Mesenchymal stem cell (in vitro differentiated cells and primary cell): ENCODE results near the gene TMEM151A.
"Not testable (repeated sequence)": the region's sequence is repeated elsewhere in the genome, so short reads cannot be mapped to it uniquely, and the experiment has no call there.

Experiments used
- DNase-seq: peaks from one replicate; pipeline ENCODE4 v3.0.0-alpha.2; 2013
- H2AFZ ChIP-seq: one replicate; pipeline ENCODE4 v1.6.1; 2013; ENCODE audit warnings: low read depth, mild to moderate bottlenecking, control low read depth, inconsistent platforms, low read length, moderate library complexity
- H2AK5ac ChIP-seq: 2 replicates; pipeline ENCODE4 v1.6.1; 2013; ENCODE audit warnings: low read length, moderate library complexity, mild to moderate bottlenecking, inconsistent platforms; ENCODE audit not compliant: severe bottlenecking
- H2BK120ac ChIP-seq: one replicate; pipeline ENCODE4 v1.6.1; 2013; ENCODE audit warnings: low read depth, mild to moderate bottlenecking, inconsistent platforms, low read length, moderate library complexity
- H2BK12ac ChIP-seq, 2 experiments: one replicate each; pipeline ENCODE4 v1.6.1; 2013; ENCODE audit warnings: inconsistent platforms in 2 of 2, low read length in 2 of 2, mild to moderate bottlenecking in 2 of 2, moderate library complexity in 2 of 2, control low read depth in 1 of 2
- H2BK15ac ChIP-seq: one replicate; pipeline ENCODE4 v1.6.1; 2013; ENCODE audit warnings: mild to moderate bottlenecking, low read depth, inconsistent platforms; ENCODE audit not compliant: poor library complexity, severe bottlenecking
- H2BK5ac ChIP-seq: 2 replicates; pipeline ENCODE4 v1.6.1; 2013; ENCODE audit warnings: low read depth, mild to moderate bottlenecking, low read length, control low read depth, inconsistent platforms; ENCODE audit not compliant: poor library complexity, severe bottlenecking
- H3K14ac ChIP-seq, 2 experiments: one replicate each; pipeline ENCODE4 v1.6.1; 2013; ENCODE audit warnings: inconsistent platforms in 2 of 2, low read length in 2 of 2, control low read depth in 1 of 2, mild to moderate bottlenecking in 1 of 2, moderate library complexity in 1 of 2
- H3K18ac ChIP-seq, 2 experiments: one replicate each; pipeline ENCODE4 v1.6.1; 2013; ENCODE audit warnings: inconsistent platforms in 2 of 2, low read length in 2 of 2, control low read depth in 1 of 2, low read depth in 1 of 2, mild to moderate bottlenecking in 1 of 2
- H3K23ac ChIP-seq, 2 experiments: one replicate each; pipeline ENCODE4 v1.6.1; 2013; ENCODE audit warnings: inconsistent platforms in 2 of 2, low read length in 2 of 2, mild to moderate bottlenecking in 2 of 2, moderate library complexity in 2 of 2, control low read depth in 1 of 2
- H3K27ac ChIP-seq: 2 replicates; pipeline ENCODE4 v1.5.1; 2013; ENCODE audit warnings: mild to moderate bottlenecking, moderate library complexity, low read length, control low read depth, inconsistent platforms; ENCODE audit not compliant: poor library complexity, severe bottlenecking
- H3K27me3 ChIP-seq, 2 experiments: 2 replicates each; pipeline versions ENCODE4 v1.6.1 to v1.7.0; 2013; ENCODE audit warnings: low read length in 2 of 2, mild to moderate bottlenecking in 2 of 2, moderate library complexity in 2 of 2, control low read depth in 1 of 2, inconsistent platforms in 1 of 2; ENCODE audit not compliant: control insufficient read depth in 1 of 2, insufficient read depth in 1 of 2
- H3K36me3 ChIP-seq, 2 experiments: 2 replicates each; pipeline versions ENCODE4 v1.6.1 to v1.7.0; 2013; ENCODE audit warnings: low read length in 2 of 2, control low read depth in 1 of 2, inconsistent platforms in 1 of 2, low read depth in 1 of 2, mild to moderate bottlenecking in 1 of 2; ENCODE audit not compliant: insufficient read depth in 2 of 2, control insufficient read depth in 1 of 2
- H3K4ac ChIP-seq, 2 experiments: one replicate each; pipeline ENCODE4 v1.6.1; 2013; ENCODE audit warnings: inconsistent platforms in 2 of 2, low read length in 2 of 2, mild to moderate bottlenecking in 2 of 2, moderate library complexity in 2 of 2, control low read depth in 1 of 2, low read depth in 1 of 2
- H3K4me1 ChIP-seq: 2 replicates; pipeline ENCODE4 v1.6.1; 2013; ENCODE audit warnings: low read depth, low read length, control low read depth; ENCODE audit not compliant: control insufficient read depth, insufficient read depth
- H3K4me2 ChIP-seq: 2 replicates; pipeline ENCODE4 v1.6.1; 2013; ENCODE audit warnings: low read length, mild to moderate bottlenecking, inconsistent platforms; ENCODE audit not compliant: poor library complexity, severe bottlenecking
- H3K4me3 ChIP-seq, 2 experiments: 2 replicates each; pipeline versions ENCODE4 v1.5.1 to v1.7.0; 2013; ENCODE audit warnings: low read length in 2 of 2, mild to moderate bottlenecking in 2 of 2, control low read depth in 1 of 2, low read depth in 1 of 2; ENCODE audit not compliant: insufficient read depth in 1 of 2
- H3K79me1 ChIP-seq: replicated peaks from 2 replicates; pipeline ENCODE4 v1.6.1; 2013; ENCODE audit warnings: mild to moderate bottlenecking, control low read depth, low read length, inconsistent platforms; ENCODE audit not compliant: poor library complexity, severe bottlenecking
- H3K9ac ChIP-seq: 2 replicates; pipeline ENCODE4 v1.7.0; 2013; ENCODE audit warnings: mild to moderate bottlenecking, low read length, moderate library complexity
- H3K9me3 ChIP-seq: 2 replicates; pipeline ENCODE4 v1.7.0; 2013; ENCODE audit warnings: mild to moderate bottlenecking, low read length; ENCODE audit not compliant: control insufficient read depth
- H4K8ac ChIP-seq: one replicate; pipeline ENCODE4 v1.6.1; 2013; ENCODE audit warnings: inconsistent platforms, mild to moderate bottlenecking, low read length, moderate library complexity
- H4K91ac ChIP-seq: one replicate; pipeline ENCODE4 v1.6.1; 2013; ENCODE audit warnings: mild to moderate bottlenecking, low read length, inconsistent platforms
- WGBS: methylation state at CpG from one replicate; pipeline ENCODE4 v1.1.7; 2013; ENCODE audit warnings: mixed read lengths; 5-methylcytosine and 5-hydroxymethylcytosine counted together

Gene TMEM151A

GRCh38 chr11:66317723-66318599 is 26.3 kb downstream of the TMEM151A start:
- Histone ChIP-seq H3K18ac (peak overlapping the region; percentile 96 to 99), H3K36me3 (peaks cover 8 to 17% of the 10 kb centered on the region in 2 experiments), H3K9me3 (no peaks in the 10 kb centered on the region), H2BK5ac (no peak overlapping the region), H3K4ac (peak overlapping the region; percentile 95 to 96), H2BK15ac (peak overlapping the region; percentile 77), H3K79me1 (peaks cover 5% of the 10 kb centered on the region), H3K27me3 (no peaks in the 10 kb centered on the region), H3K4me3 (peak overlapping the region in 1 of 2 experiments; percentile 62), H4K8ac (peak overlapping the region; percentile 95), H2BK12ac (peak overlapping the region; percentile 98 to 99), H3K27ac (peak overlapping the region; percentile 67), H2BK120ac (peak overlapping the region; percentile 99), H2AK5ac (peak overlapping the region; percentile 45), H4K91ac (peak overlapping the region; percentile 100), H3K4me2 (no peak overlapping the region), H3K9ac (peak overlapping the region; percentile 81), H2AFZ (peak overlapping the region; percentile 54), H3K23ac (peak overlapping the region; percentile 44 to 94), H3K4me1 (peaks cover 49% of the 10 kb centered on the region), H3K14ac (peak overlapping the region in 1 of 2 experiments; percentile 96)
- DNase-seq: peak; percentile 95
- WGBS: 14% methylated on average over 14 of the region's 16 CpGs

GRCh38 chr11:66318600-66318970 is 26.9 kb downstream of the TMEM151A start:
- peak overlapping the region; percentile 54 for H2AFZ ChIP-seq
- whole genome bisulfite sequencing: 85% methylated on average over 3 of the region's 3 CpGs

GRCh38 chr11:66320289-66320688 is 28.6 kb downstream of the TMEM151A start:
- H3K4me3 ChIP-seq, DNase-seq, H3K14ac ChIP-seq, H3K27ac ChIP-seq, H3K9ac ChIP-seq, H2AK5ac ChIP-seq, H3K18ac ChIP-seq, H3K79me1 ChIP-seq, H2BK5ac ChIP-seq, H2BK120ac ChIP-seq, H2BK12ac ChIP-seq, H4K8ac ChIP-seq, H3K9me3 ChIP-seq, H3K4me2 ChIP-seq, H3K4ac ChIP-seq, H3K23ac ChIP-seq, H2AFZ ChIP-seq, H4K91ac ChIP-seq, H3K27me3 ChIP-seq, H2BK15ac ChIP-seq: not testable (repeated sequence)
- Histone ChIP-seq H3K4me1 (peaks cover 42% of the 10 kb centered on the region), H3K36me3 (peaks cover 6 to 10% of the 10 kb centered on the region in 2 experiments)
- 100% methylated on average over 1 of the region's 2 CpGs for WGBS

More at GRCh38 chr11:66318600-66318970, 26.9 kb downstream of the TMEM151A start:
- peak overlapping the region; percentile 91 to 95 for H3K4ac ChIP-seq
- DNase-seq: no peak
- H4K91ac ChIP-seq: peak overlapping the region; percentile 94
- peaks cover 5% of the 10 kb centered on the region for H3K79me1 ChIP-seq
- H3K9ac ChIP-seq: peak overlapping the region; percentile 81
- H3K4me2 ChIP-seq: no peak overlapping the region
- H3K4me1 ChIP-seq: peaks cover 42% of the 10 kb centered on the region
- no peaks in the 10 kb centered on the region for H3K9me3 ChIP-seq
- H3K23ac ChIP-seq: peak overlapping the region in 1 of 2 experiments; percentile 44
- peak overlapping the region; percentile 99 for H2BK120ac ChIP-seq
- peak overlapping the region; percentile 11 for H2AK5ac ChIP-seq
- no peak overlapping the region for H3K14ac ChIP-seq
- peak overlapping the region; percentile 67 for H3K27ac ChIP-seq
- no peak overlapping the region for H2BK5ac ChIP-seq
- H3K27me3 ChIP-seq: no peaks in the 10 kb centered on the region
- peak overlapping the region; percentile 95 for H4K8ac ChIP-seq
- peak overlapping the region; percentile 93 for H2BK15ac ChIP-seq
- H2BK12ac ChIP-seq: peak overlapping the region; percentile 98
- peak overlapping the region; percentile 96 to 99 for H3K18ac ChIP-seq
- H3K4me3 ChIP-seq: peak overlapping the region in 1 of 2 experiments; percentile 31
- peaks cover 8 to 17% of the 10 kb centered on the region in 2 experiments for H3K36me3 ChIP-seq

- not testable (repeated sequence) for H3K4me2 ChIP-seq, H2BK12ac ChIP-seq, H3K14ac ChIP-seq, H3K27me3 ChIP-seq, H3K4me3 ChIP-seq, H2BK15ac ChIP-seq, H4K8ac ChIP-seq, H3K23ac ChIP-seq, H2BK120ac ChIP-seq, H3K9ac ChIP-seq, H3K9me3 ChIP-seq, H3K36me3 ChIP-seq, H3K4ac ChIP-seq, H3K79me1 ChIP-seq, H2BK5ac ChIP-seq, DNase-seq, H3K27ac ChIP-seq, H4K91ac ChIP-seq, H2AFZ ChIP-seq, H3K18ac ChIP-seq, H2AK5ac ChIP-seq
- H3K4me1 ChIP-seq: peaks cover 43% of the 10 kb centered on the region
- 98% methylated on average over 4 of the region's 6 CpGs for WGBS
Observed at GRCh38 chr11:66320748-66321147, 29.1 kb downstream of the TMEM151A start.
